ENCODE measurements around the gene NFKB1. TPM values are rescaled to one million over a fixed set of nuclear protein-coding genes. Genes with fewer than 3 reads are reported as not detected.

The NFKB1 gene
- total RNA-seq, 1 donor from 2014 or later: 43.0 TPM

GRCh38 chr4:102639598-102639997 is 138.4 kb downstream of the NFKB1 start:
- Histone ChIP-seq H3K4me3 (ENCODE audit: low read depth, low read length) (no peak overlapping the region), H3K27me3 (ENCODE audit: control insufficient read depth, insufficient read depth, low read length) (no peaks in the 10 kb centered on the region), H3K36me3 (ENCODE audit: control insufficient read depth, insufficient read depth, low read length) (peaks cover 1% of the 10 kb centered on the region)
- no peak for TF ChIP-seq CTCF (IDR thresholded peaks at IDR 0.05; ENCODE audit: insufficient read depth, low read length, poor library complexity, severe bottlenecking)
- DNase-seq (ENCODE audit: low read depth): no peak

- TF ChIP-seq CTCF (IDR thresholded peaks at IDR 0.05; ENCODE audit: insufficient read depth, low read length, poor library complexity, severe bottlenecking): no peak
- DNase-seq (ENCODE audit: low read depth): no peak
- H3K4me3 ChIP-seq (ENCODE audit: low read depth, low read length): no peak overlapping the region
- H3K27me3 ChIP-seq (ENCODE audit: control insufficient read depth, insufficient read depth, low read length): no peaks in the 10 kb centered on the region
- peaks cover 1% of the 10 kb centered on the region for H3K36me3 ChIP-seq (ENCODE audit: control insufficient read depth, insufficient read depth, low read length)
Observed at GRCh38 chr4:102640669-102641068, 139.5 kb downstream of the NFKB1 start.

GRCh38 chr4:102641793-102642192 is 140.6 kb downstream of the NFKB1 start:
- no peak overlapping the region for H3K4me3 ChIP-seq (ENCODE audit: low read depth, low read length)
- DNase-seq (ENCODE audit: low read depth): no peak
- no peak for TF ChIP-seq CTCF (IDR thresholded peaks at IDR 0.05; ENCODE audit: insufficient read depth, low read length, poor library complexity, severe bottlenecking)
- H3K27me3 ChIP-seq (ENCODE audit: control insufficient read depth, insufficient read depth, low read length): no peaks in the 10 kb centered on the region
- peaks cover 1% of the 10 kb centered on the region for H3K36me3 ChIP-seq (ENCODE audit: control insufficient read depth, insufficient read depth, low read length)

- no peak for TF ChIP-seq CTCF (IDR thresholded peaks at IDR 0.05; ENCODE audit: insufficient read depth, low read length, poor library complexity, severe bottlenecking)
- no peak for DNase-seq (ENCODE audit: low read depth)
Observed at GRCh38 chr4:102642631-102643298, 141.6 kb downstream of the NFKB1 start.

GRCh38 chr4:102647117-102647516 is 146.0 kb downstream of the NFKB1 start:
- no peaks in the 10 kb centered on the region for H3K36me3 ChIP-seq (ENCODE audit: control insufficient read depth, insufficient read depth, low read length)
- TF ChIP-seq CTCF (IDR thresholded peaks at IDR 0.05; ENCODE audit: insufficient read depth, low read length, poor library complexity, severe bottlenecking): no peak
- H3K4me3 ChIP-seq (ENCODE audit: low read depth, low read length): no peak overlapping the region
- DNase-seq (ENCODE audit: low read depth): no peak
- H3K27me3 ChIP-seq (ENCODE audit: control insufficient read depth, insufficient read depth, low read length): no peaks in the 10 kb centered on the region

More at GRCh38 chr4:102642631-102643298, 141.6 kb downstream of the NFKB1 start:
- H3K4me3 ChIP-seq (ENCODE audit: low read depth, low read length): no peak overlapping the region
- peaks cover 1% of the 10 kb centered on the region for H3K36me3 ChIP-seq (ENCODE audit: control insufficient read depth, insufficient read depth, low read length)
- H3K27me3 ChIP-seq (ENCODE audit: control insufficient read depth, insufficient read depth, low read length): no peaks in the 10 kb centered on the region

- Histone ChIP-seq H3K36me3 (ENCODE audit: control insufficient read depth, insufficient read depth, low read length) (no peaks in the 10 kb centered on the region), H3K4me3 (ENCODE audit: low read depth, low read length) (no peak overlapping the region), H3K27me3 (ENCODE audit: control insufficient read depth, insufficient read depth, low read length) (no peaks in the 10 kb centered on the region)
- no peak for TF ChIP-seq CTCF (IDR thresholded peaks at IDR 0.05; ENCODE audit: insufficient read depth, low read length, poor library complexity, severe bottlenecking)
- DNase-seq (ENCODE audit: low read depth): no peak
Observed at GRCh38 chr4:102657206-102657605, 156.0 kb downstream of the NFKB1 start.

All from kidney epithelial cell (primary cell).